Adipocyte (in vitro differentiated cells): Measurements from ENCODE around the gene TNFRSF17.
A peak's percentile ranks its signal among the peaks of the same experiment; 100 is the strongest.

Experiments used
- DNase-seq: peaks from one replicate; pipeline ENCODE4 v3.0.0-alpha.2; 2015; ENCODE audit warnings: low read depth
- H3K27me3 ChIP-seq: replicated peaks from 2 replicates; pipeline ENCODE4 v1.7.0; 2013; ENCODE audit warnings: mild to moderate bottlenecking, low read length, moderate library complexity; ENCODE audit not compliant: control insufficient read depth, insufficient read depth
- H3K36me3 ChIP-seq: 2 replicates; pipeline ENCODE4 v1.7.0; 2013; ENCODE audit warnings: low read length, mild to moderate bottlenecking, moderate library complexity; ENCODE audit not compliant: control insufficient read depth, insufficient read depth, severe bottlenecking
- H3K4me1 ChIP-seq: 2 replicates; pipeline ENCODE4 v1.7.0; 2013; ENCODE audit warnings: mild to moderate bottlenecking, low read length, moderate library complexity; ENCODE audit not compliant: control insufficient read depth, insufficient read depth
- H3K4me3 ChIP-seq: 2 replicates; pipeline ENCODE4 v1.7.0; 2013; ENCODE audit warnings: mild to moderate bottlenecking, low read length, moderate library complexity
- H3K9ac ChIP-seq: 2 replicates; pipeline ENCODE4 v1.7.0; 2013; ENCODE audit warnings: mild to moderate bottlenecking, low read length, moderate library complexity
- H3K9me3 ChIP-seq: 2 replicates; pipeline ENCODE4 v1.7.0; 2013; ENCODE audit warnings: mild to moderate bottlenecking, low read length, moderate library complexity; ENCODE audit not compliant: control insufficient read depth

The TNFRSF17 gene

DNA sequence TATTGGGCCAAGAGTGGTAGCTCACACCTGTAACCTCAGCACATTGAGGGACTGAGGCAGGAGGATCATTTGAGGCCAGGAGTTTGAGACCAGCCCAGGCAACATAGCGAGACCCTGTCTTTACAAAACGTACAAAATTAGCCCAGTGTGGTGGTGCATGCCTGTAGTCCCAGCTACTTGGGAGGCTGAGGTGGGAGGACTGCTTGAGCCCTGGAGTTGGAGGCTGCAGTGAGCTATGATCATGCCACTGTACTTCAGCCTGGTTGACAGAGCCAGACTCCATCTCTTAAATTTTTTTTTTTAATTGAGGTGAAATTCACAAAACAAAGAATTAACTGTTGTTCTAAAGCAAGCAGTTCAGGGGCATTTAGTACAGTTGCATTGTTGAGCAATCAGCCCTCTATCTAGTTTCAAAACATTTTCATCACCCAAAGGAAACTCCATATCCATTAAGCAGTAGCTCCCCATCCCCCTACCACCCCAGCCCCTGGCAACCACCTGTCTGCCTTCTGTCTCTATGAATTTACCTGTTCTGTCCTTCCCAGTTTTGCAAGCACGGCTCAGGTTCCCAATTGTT lies 27.1 kb downstream of the TNFRSF17 start:
- DNase-seq: peak; percentile 50
- H3K9ac ChIP-seq: no peak overlapping the region
- H3K36me3 ChIP-seq: no peaks in the 10 kb centered on the region
- no peaks in the 10 kb centered on the region for H3K9me3 ChIP-seq
- H3K4me1 ChIP-seq: peaks cover 42% of the 10 kb centered on the region
- H3K4me3 ChIP-seq: no peak overlapping the region
- H3K27me3 ChIP-seq: no peaks in the 10 kb centered on the region

- Histone ChIP-seq H3K9me3 (no peaks in the 10 kb centered on the region), H3K4me3 (no peak overlapping the region), H3K27me3 (no peaks in the 10 kb centered on the region), H3K4me1 (peaks cover 42% of the 10 kb centered on the region), H3K9ac (no peak overlapping the region), H3K36me3 (no peaks in the 10 kb centered on the region)
- no peak for DNase-seq
These were observed 27.8 kb downstream of the TNFRSF17 start for GRCh38 chr16:11992586-11993524.

DNA sequence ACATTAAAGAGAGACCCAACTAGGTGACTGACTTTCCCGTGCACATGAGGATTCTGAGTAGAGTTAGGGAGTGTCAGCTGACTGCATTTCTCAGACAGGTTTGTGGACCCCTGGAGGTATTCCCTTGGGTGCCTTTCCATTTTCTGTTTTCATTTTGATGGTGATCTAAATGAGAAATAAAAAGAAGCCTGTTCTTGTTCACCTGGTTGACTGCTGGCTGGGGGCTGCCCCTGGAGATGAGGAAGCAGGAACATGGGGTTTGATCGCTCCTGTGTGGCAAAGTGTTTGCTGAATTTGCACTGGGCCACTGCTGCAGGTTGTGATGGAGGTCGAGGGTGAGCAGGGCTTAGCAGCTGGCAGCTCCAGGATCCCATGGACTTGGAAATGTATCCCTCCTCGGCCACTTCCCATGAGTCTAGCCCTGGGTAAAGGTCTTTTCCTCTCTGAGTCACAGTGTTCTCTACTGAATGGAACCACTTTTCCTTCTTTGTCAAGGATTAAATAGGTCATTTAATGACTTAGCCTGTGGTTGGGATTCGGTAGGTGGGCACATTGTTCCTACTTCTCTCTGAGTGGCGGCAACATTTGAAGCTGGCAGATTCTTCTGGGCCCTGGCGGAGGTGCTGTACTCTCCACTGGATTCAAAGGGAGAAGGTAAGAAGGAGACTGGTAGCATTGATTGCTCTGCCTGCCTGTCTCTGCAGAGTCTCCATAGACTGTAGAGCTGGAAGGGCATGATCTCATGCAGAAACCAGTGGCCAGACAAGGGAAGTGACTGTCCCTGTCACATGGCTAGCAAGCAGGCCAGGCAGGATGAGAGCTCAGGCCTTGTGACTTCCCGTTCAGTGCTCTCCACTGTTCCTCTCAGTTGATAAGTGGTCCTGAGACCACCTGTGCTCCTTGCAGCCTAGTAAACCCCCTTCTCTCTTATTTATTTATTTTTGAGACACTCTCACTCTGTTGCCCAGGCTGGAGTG lies 29.4 kb downstream of the TNFRSF17 start:
- Histone ChIP-seq H3K9me3 (no peaks in the 10 kb centered on the region), H3K4me1 (peaks cover 32% of the 10 kb centered on the region), H3K9ac (no peak overlapping the region), H3K27me3 (no peaks in the 10 kb centered on the region), H3K4me3 (no peak overlapping the region), H3K36me3 (no peaks in the 10 kb centered on the region)
- no peak for DNase-seq

GRCh38 chr16:11996433-11997330 lies 31.7 kb downstream of the TNFRSF17 start:
- Histone ChIP-seq H3K4me3 (no peak overlapping the region), H3K36me3 (peaks cover 3% of the 10 kb centered on the region), H3K9ac (no peak overlapping the region), H3K9me3 (no peaks in the 10 kb centered on the region), H3K4me1 (peaks cover 19% of the 10 kb centered on the region), H3K27me3 (no peaks in the 10 kb centered on the region)
- DNase-seq: no peak

DNA sequence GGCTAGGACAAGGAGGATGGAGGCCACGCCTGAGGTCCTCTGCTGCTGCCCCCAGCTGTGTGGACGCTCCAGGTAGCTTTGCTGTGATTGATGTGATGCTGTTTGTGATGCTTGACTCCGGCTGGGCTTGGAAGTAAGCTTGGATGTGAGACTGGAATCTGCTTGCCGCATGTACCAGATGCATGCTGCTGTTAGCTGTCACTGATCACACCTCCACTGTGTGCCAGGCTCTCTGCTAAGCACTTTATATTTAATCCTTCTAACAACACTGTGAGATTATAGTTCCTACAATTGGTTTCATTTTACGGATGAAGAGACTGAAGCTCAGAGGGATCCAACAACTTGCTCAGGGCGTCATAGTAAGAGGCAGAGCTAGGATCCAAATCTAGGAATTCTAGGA lies 35.0 kb downstream of the TNFRSF17 start:
- Histone ChIP-seq H3K27me3 (no peaks in the 10 kb centered on the region), H3K4me1 (peaks cover 3% of the 10 kb centered on the region), H3K36me3 (peaks cover 17% of the 10 kb centered on the region), H3K9ac (no peak overlapping the region), H3K9me3 (no peaks in the 10 kb centered on the region), H3K4me3 (no peak overlapping the region)
- no peak for DNase-seq

DNA sequence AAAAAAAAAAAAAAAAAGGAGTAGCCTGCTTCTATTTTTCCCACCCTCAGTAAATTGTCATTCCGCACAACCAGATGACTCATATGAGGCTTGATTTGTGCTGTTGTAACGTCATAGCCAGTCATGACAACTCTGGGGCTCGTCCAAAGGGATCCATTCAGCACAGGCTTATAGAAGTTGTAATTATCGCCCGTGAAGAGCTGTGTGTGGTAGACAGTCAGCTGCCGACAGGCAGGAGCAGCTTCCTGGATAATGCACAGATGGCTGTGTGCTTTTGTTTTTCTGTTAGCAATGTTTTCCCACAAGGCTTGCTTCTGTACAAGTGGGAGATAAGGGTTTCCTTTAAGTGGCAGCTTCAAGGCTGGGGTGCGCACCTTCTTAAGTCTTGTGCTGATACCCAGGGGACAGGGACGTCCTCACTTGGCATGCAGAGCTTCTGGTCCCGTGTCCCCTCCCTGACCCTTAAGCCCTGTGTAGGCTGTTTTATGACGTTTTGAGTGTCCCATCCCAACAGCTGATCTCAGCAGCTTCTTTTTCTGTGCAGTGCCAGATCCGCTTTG lies 37.5 kb downstream of the TNFRSF17 start:
- no peak overlapping the region for H3K4me3 ChIP-seq
- H3K36me3 ChIP-seq: peaks cover 24% of the 10 kb centered on the region
- peaks cover 3% of the 10 kb centered on the region for H3K4me1 ChIP-seq
- no peak overlapping the region for H3K9ac ChIP-seq
- no peak for DNase-seq
- H3K27me3 ChIP-seq: no peaks in the 10 kb centered on the region
- H3K9me3 ChIP-seq: no peaks in the 10 kb centered on the region

GRCh38 chr16:12006637-12007036 lies 41.6 kb downstream of the TNFRSF17 start:
- Histone ChIP-seq H3K4me3 (no peak overlapping the region), H3K9me3 (no peaks in the 10 kb centered on the region), H3K9ac (no peak overlapping the region), H3K36me3 (peaks cover 21% of the 10 kb centered on the region), H3K4me1 (peaks cover 11% of the 10 kb centered on the region), H3K27me3 (no peaks in the 10 kb centered on the region)
- DNase-seq: no peak

GRCh38 chr16:12009462-12009861 lies 44.5 kb downstream of the TNFRSF17 start:
- DNase-seq: no peak
- Histone ChIP-seq H3K4me1 (peaks cover 17% of the 10 kb centered on the region), H3K9ac (no peak overlapping the region)

GRCh38 chr16:12009922-12010321 lies 44.9 kb downstream of the TNFRSF17 start:
- Histone ChIP-seq H3K9ac (no peak overlapping the region), H3K27me3 (no peaks in the 10 kb centered on the region), H3K4me1 (peaks cover 17% of the 10 kb centered on the region), H3K36me3 (peaks cover 8% of the 10 kb centered on the region), H3K9me3 (no peaks in the 10 kb centered on the region), H3K4me3 (no peak overlapping the region)
- no peak for DNase-seq

More at GRCh38 chr16:12009462-12009861, 44.5 kb downstream of the TNFRSF17 start:
- Histone ChIP-seq H3K36me3 (peaks cover 12% of the 10 kb centered on the region), H3K9me3 (no peaks in the 10 kb centered on the region), H3K4me3 (no peak overlapping the region), H3K27me3 (no peaks in the 10 kb centered on the region)
